PC-9 (cell line): ENCODE data around the gene ZSWIM3.

Source experiments
- EZH2 ChIP-seq: fragments of 200-600 bp; sonication (generic); IDR thresholded peaks from 2 replicates; pipeline ENCODE4 v1.8.0; 2017; ENCODE audit warnings: antibody characterized with exemption, low read depth
- TF ChIP-seq, protein P1 (sequence below): fragments of 200-600 bp; sonication (generic); conservative IDR thresholded peaks from 2 replicates; pipeline ENCODE4 v1.6.1; 2017; ENCODE audit warnings: mixed run types, antibody characterized with exemption, mild to moderate bottlenecking, moderate library complexity

- no peak for TF ChIP-seq EZH2
- TF ChIP-seq, protein P1, sequence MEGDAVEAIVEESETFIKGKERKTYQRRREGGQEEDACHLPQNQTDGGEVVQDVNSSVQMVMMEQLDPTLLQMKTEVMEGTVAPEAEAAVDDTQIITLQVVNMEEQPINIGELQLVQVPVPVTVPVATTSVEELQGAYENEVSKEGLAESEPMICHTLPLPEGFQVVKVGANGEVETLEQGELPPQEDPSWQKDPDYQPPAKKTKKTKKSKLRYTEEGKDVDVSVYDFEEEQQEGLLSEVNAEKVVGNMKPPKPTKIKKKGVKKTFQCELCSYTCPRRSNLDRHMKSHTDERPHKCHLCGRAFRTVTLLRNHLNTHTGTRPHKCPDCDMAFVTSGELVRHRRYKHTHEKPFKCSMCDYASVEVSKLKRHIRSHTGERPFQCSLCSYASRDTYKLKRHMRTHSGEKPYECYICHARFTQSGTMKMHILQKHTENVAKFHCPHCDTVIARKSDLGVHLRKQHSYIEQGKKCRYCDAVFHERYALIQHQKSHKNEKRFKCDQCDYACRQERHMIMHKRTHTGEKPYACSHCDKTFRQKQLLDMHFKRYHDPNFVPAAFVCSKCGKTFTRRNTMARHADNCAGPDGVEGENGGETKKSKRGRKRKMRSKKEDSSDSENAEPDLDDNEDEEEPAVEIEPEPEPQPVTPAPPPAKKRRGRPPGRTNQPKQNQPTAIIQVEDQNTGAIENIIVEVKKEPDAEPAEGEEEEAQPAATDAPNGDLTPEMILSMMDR = no peak
Observed at GRCh38 chr20:45905505-45906079, 48.2 kb downstream of the ZSWIM3 start.
